Amniotic stem cell (primary cell): ENCODE results near the gene ARMC8.

ENCODE experiments used
- DNase-seq: peaks from one replicate; lab custom pipeline; 2025; lab: John Stamatoyannopoulos, UW

The ARMC8 gene

DNA sequence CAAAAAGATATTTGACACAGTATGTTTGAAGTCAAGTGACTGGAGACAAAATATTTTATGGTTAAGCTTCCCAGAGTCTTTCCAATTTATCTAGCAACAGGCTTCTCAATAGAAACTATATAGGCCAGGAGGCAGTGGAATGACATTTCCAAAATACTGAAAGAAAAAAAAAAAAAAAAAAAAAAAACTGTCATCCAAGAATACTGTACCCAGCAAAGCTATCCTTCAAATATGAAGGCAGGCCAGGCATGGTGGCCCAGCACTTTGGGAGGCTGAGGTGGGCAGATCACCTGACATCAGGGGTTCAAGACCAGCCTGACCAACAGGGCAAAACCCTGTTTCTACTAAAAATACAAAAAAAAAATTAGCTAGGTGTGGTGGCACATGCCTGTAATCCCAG is 121.7 kb downstream of the ARMC8 start:
- DNase-seq, result no peak

DNA sequence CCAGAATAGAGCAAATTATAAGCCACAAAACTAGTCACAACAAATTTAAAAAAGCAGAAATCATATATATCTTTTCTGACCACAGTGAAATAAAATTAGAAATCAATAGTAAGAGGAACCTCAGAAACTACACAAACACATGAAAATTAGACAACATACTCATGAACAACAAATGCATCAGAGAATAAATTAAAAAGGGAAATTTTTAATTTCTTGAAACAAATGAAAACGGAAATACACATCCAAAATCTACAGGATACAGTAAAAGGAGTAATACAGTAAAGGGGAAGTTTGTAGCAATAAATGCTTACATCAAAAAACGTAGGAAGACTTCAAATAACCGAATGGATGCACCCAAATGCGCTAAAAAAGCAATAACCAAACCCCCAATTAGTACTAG is 123.4 kb downstream of the ARMC8 start:
- no peak for DNase-seq

DNA sequence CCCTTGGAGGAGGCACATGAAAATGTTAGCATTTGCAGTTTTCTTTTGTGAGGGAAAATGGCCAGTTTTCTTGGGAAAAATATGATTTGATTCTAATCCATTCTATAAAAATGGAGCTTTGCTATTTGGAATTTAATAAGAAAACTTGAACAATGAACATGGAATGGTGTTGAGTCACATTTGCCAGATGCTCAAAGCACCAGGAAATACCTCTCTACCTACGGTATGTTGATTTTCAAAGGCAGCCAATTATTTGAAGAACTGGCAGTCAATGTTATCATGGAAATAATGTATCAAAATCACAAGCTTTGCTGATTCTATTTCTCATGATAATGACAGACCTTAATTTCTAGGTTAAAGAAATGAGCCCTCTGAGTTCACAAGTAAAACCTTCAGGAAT is 127.7 kb downstream of the ARMC8 start:
- no peak for DNase-seq

DNA sequence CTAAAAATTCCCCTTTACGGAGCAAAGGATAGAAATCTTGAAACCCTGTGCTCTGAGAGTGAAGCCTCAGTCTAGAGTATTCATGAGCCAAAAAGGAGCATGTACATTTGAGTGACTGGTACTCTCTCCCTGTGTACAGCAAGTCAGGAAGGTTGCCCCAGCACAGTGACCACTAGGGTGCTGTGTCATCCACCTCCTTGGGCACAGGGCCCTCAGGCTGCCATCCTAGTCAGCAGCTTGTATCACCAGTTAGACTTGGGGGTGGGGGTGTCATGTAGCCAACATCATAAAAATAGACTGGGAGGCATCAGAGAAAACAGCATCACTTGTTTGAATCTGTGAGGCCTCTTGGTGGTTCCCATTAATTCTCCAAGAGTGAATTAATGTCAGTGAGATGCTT is 130.6 kb downstream of the ARMC8 start:
- DNase-seq, result no peak

DNA sequence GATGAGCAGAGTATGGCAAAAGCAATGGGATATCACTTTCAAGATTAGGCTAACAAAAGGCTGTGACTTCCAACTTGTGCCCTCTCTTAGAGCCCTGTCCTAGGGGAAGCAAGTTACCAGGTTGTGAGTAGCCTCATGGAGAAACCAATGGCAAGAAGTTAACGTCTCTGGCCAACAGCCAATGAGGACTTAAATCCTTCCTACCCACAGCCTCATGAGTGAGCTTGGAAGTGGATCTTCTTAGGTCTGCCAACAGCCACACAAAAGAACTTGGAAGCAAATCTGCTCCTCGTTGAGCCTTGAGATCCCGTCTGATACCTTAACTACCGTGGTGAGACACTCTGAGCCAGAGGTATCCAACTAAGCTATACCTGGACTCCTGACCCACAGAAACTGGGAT is 136.9 kb downstream of the ARMC8 start:
- no peak for DNase-seq

DNA sequence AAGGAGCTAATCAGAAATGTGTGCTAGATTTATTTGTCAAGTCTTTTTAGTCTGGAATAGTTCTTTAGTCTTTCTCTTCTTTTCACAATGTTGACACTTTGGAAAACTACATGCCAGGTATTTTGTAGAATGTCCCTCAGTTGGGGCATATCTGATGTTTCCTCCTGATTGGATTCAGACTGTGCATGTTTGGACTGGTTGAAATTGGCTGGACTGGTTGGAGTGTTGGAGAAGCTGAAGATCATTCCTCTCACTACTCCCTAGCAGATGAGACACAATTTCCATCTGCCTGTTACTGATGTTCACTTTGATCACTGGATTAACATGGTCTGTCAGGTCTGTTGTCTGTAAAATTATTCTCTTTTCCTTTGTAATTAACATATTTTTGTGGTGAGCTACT is 138.9 kb downstream of the ARMC8 start:
- no peak for DNase-seq

DNA sequence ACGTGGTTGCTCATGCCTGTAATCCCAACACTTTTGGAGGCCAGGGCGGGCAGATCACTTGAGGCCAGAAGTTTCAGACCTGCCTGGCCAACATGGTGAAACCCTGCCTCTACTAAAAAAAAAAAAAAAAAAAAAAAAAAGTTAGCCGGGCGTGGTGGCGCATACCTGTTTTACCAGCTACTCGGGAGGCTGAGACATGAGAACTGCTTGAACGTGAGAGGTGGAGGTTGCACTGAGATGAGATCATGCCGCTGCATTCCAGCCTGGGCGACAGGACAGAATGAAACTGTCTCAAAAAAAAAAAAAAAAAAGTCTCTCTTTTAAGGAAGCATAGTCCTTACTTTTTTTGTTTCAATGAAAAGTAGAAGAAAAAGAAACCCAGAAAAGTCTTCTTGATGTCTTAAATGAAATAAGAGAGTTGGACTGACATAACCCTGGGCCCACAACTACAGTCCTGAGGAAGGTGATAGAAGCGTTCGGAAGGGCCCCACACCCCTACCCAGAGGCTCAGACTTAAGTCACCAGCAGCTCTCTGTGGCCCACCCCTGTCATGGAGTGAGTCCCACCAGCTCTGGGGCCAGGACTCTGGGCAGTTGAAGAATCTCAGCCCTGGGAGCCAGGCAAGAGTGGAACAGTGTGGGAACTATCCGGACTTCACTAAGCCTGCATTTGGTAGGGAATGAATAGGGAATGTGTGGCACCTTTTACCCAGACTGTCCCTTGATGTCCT is 139.9 kb downstream of the ARMC8 start:
- DNase-seq, result no peak

DNA sequence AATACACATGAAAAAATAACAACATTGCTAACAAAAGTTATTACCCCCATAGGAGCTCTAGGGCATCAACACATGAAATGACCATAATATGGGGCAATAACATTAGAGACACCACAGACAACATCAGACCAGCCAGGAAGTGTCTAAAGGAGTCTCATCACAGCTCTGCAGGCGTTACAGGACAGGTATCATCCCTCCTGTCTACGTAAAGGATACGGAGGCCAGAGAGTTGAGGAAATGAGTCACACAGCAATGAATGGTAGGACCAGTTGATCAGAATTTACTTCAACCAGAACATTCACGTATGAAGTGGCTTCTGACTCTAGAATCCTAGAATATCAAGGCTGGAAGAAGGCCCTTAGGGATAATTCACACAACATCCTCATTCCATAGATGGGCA is 140.7 kb downstream of the ARMC8 start:
- no peak for DNase-seq

DNA sequence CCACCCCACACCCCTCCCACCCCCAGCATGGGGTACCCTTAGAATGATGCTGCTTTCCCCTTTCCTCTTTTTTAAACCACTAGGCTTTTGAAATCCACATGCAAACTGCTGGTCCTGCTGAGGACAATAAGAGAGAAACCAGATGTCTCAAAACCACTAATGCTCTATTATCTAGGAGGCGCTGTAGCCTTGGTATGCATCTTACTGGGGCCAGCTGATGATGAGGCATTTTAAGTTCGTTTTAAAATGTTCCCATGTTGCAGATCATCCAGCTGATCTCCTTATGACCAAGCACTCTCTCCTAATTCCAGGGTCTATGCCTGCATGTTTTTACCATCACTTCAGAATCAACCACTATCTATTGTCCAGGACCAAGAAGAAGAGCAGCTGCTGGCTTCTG is 141.2 kb downstream of the ARMC8 start:
- no peak for DNase-seq

DNA sequence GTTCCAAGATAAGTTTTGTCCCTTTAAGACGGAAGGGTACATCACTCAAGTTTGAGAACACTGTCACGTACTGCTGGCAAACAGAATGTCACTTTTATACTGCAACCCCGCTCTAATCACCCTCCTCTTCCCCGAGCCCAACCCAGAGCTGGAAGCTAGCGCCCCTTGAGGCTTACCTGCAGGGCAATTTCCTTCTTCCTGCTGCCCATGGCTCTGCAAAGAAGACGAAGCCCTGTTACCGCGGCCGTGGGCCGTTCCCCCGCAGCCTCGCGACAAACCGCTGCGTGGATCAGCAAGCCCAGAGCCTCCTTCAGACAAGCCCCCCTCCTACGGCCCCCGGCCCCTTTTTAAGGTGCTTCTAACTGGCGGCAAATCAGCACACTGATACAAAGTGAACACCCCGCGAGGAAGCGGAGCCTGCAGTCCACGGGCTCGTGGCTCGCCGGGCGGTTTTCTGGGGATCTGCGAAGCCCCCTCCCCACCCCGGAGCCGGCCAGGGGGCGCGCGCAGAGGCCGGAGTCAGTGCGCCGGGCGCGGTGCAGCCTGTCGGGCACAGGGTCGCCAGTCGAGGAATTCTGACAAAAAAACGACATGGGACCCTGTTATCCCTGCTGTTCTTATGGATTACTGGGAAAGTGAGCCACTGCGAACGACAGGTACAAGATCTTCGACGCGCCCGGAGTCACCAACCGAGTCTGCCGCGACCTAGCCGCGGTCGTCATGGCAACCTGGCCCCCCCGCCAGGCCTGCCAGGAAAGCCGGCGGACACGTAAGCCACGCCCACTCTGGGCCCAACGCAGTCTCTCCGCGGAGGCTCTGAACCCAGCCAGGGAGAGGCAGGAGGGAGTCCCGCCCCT is 142.3 kb downstream of the ARMC8 start, which contains the start of gene NME9:
Gene NME9, minus strand, starts transcription at position 725 of the 857 bp plus-strand sequence. Its CDS starts 516 bp downstream, at position 209.
- no peak for DNase-seq

DNA sequence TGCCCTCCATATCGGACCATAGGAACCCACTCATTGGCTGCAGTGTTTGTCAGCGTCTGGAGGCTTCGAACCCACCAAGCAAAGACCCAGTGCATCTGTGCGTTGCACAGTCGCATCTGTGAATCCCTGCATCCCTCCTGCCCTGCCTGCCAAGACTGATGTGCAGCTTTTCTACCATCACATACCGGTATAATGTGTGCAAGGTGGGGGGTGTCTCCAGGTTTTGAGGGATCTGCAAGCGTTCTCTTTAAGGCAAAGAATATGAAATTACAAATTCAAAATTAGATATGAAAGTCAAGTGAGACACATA is 142.8 kb downstream of the ARMC8 start:
- DNase-seq, result no peak

DNA sequence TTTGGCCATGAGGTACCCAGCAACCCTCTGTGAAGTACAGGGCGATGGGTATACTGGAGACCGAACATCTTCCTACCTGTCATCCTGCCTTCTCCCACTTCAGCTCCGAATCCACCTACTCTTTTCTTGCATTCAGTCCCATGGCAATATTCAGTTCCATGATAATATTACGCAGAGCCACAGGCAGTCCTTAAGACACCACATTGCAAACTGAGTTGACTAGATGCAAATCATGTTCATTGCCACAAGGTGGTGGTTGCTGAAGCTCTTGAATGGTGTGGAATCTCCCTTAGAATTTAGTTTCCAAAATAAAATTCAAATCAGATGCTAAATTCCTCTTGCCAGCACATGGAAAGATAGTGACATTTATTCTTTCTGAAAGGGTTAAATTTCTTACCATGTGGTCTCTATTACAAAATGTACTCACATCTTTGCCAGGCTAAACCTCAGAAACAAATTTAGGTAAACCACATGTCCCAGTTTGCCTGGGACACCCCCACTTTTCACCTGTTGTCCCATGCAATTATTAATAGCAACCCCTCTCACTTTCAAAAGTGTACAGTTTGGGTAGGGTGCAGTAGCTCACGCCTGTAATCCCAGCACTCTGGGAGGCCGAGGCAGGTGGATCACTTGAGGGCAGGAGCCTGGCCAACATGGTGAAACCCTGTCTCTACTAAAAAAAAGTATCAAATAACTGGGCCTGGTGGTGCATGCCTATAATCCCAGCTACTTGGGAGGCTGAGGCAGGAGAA is 144.2 kb downstream of the ARMC8 start:
- no peak for DNase-seq

DNA sequence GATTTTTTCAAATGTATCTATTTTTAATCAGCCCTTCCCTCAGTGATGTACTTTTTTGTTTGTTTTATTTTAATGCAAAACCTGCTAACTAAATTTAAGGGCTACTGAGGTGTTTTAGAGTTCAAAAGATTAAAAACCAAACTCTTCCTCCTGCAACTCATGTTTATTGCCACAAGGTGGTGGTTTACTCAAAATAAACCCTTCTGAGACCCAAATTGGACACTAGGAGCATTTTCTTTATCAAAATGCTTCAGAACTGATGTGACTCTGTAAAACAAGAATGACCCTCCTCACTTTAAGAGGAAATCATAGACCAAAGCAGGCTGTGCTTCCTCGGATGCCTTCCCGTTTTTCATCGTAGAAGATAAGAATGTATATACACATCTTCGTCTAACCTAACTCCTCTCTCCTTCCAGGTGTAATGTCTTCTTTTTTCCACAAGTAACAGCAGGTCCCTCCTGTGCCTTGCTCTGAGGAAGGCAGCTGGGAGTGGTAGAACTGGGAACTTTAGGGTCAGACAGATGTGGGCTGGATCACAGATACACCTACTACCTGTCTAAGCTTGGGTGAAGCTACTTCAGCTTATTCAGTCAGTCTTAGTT is 145.5 kb downstream of the ARMC8 start:
- DNase-seq, result no peak

DNA sequence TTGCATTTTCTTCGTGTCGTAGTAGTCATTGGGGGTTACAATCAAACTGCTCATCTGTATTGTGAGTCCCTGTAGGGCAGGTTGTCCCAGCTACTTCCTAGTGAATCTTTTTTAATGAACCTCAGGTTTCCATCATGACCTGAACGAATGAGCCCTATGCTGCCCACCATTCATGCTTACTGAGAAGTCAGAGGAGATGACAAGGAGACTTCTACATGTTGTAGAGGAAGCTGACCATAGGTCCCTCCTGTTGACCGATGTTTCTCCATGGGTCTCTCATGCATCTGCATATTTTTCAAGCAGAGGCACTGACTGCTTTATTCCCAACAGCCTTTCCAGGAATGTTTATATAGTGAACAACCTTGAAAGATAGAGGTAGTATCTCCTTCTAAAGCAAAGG is 147.5 kb downstream of the ARMC8 start:
- DNase-seq, result no peak

DNA sequence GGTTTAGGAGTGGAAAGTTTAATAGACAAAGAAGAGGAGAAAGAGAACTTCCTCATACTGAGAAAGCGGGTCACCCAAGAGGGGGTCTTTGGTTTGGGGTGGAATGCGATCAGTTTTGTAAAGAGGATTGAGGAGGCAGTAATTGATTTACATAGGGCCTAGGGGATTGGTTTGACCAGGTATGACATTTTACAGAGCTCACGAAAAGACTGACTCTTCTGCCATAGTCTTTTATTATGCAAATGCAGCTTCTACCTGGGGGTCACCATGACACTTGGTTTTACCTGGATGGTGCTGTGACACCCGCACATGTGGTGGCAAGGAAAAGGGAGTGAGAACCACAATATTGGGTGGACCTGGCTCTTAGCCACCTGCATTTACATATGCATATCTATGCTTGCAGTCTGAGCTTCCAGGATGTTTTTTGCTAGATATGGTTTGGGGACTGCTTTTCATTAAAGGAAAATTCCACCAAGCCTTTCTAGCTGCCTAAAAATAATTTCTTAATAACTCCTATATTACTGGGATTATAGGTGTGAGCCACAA is 149.4 kb downstream of the ARMC8 start:
- DNase-seq, result no peak

DNA sequence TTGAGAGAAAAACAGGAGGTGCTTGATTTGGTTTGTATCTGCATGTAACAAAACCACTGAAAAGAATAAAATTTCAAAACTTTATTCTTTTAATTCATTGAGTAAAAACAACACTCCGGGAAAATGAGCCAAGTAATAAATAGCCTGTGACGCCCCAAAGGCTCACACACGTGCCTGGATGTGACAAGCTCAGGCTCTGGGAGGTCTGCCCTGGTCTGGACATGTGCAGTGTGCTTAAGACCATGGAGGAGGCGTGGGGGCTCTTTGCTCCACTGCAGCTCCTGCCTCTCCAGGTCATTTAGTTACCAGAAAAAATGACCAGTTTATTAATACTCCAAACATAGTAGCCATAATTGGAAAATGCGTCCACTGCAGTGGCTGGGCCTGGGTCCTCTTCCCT is 151.1 kb downstream of the ARMC8 start:
- no peak for DNase-seq

DNA sequence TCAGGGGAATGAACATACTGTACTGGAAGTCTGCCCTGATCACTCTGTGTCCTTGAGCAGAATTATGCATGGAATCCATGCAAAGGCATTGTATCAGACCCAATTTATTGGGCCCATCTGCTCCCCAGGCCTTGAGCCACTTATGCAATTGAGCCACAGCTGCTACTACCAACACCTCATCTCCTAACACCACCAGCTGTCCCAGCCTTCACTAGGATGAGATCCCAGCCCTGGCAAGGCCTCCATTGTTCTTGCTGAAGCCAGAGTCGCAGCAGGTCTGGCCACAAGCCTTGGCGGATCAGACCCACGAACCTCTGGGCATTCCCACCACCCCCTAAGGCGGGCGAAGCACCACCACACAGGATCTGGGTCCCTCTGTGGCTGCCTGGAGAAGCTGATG is 151.7 kb downstream of the ARMC8 start:
- DNase-seq, result no peak

DNA sequence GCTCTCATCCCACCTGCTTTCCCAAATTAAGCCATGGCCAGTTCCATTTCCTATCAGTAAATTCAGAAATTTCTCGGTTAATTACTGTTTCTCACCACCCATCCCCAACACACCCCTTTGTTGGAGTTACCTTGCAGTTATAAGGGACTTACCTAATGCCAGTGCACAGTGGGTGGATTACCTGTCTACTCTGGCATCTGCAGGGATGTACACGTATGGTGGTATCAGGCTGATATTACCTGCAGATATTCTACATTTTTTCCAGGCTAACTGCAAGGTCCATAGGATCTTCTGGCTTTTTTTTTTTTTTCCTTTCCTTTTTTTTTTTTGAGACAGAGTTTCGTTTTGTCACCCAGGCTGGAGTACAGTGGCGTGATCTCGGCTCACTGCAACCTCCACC is 153.4 kb downstream of the ARMC8 start:
- DNase-seq, result no peak

DNA sequence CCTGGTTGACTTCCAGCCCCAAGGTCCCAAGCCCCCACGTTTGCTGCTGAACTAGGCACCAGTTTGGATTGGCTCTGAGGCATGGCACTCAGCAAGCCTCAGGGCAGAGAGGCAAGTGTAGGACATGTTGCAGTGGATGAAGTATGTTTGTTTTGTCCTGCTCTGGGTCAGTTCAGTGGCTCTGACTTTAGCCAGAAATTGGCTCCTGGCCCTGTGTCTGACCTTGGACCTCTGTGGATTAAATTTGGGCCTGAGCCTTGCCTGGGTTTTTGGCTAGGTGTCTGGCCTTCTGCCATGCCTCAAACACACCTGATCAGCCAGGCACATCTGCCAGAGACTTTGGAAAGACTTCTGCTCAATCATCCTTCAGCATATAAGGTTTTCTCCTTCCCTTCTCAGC is 157.7 kb downstream of the ARMC8 start:
- DNase-seq, result no peak
